Stomach (tissue), 4 donors: Measurements from ENCODE around the gene STIP1.

Source experiments
- CTCF ChIP-seq, 7 experiments: fragments of 450-650 bp in 4 of 7; fragments of 200-600 bp in 3 of 7; sonication (generic) in 3 of 7; IDR thresholded peaks; one replicate each; pipeline ENCODE4 v1.5.1; 2016 to 2019; ENCODE audit warnings: antibody characterized with exemption in 7 of 7, control low read depth in 2 of 7, mild to moderate bottlenecking in 1 of 7
- POLR2A ChIP-seq, 4 donors: fragments of 450-650 bp; IDR thresholded peaks; one replicate each; pipeline ENCODE4 v1.6.1; 2016; ENCODE audit warnings: antibody characterized with exemption in 4 of 4, control low read depth in 2 of 4, mild to moderate bottlenecking in 1 of 4, moderate library complexity in 1 of 4
- POLR2AphosphoS5 ChIP-seq, 3 donors: sonication (generic); formaldehyde crosslinking; IDR thresholded peaks; one replicate each; pipeline ENCODE4 v1.6.1; 2016; ENCODE audit warnings: antibody characterized with exemption in 3 of 3

- TF ChIP-seq POLR2AphosphoS5 (IDR thresholded peaks at IDR 0.05): no peak
- no peak for TF ChIP-seq POLR2A (IDR thresholded peaks at IDR 0.05)
- TF ChIP-seq CTCF (IDR thresholded peaks at IDR 0.05): no peak
These were observed 63.8 kb downstream of the STIP1 start for GRCh38 chr11:64249563-64250414.
